ENCODE measurements around the gene EFCAB8.

GRCh38 chr20:32891491-32891890, 32.8 kb downstream of the EFCAB8 start:
- no peak for TF ChIP-seq CTCF (conservative IDR thresholded peaks at IDR 0.05; ENCODE audit: low read length)
- TF ChIP-seq EZH2phosphoT487 (IDR thresholded peaks at IDR 0.05; ENCODE audit: borderline replicate concordance, low read depth, low read length) = no peak

All from OCI-LY7 (cell line).